HG03095 (cell line): ENCODE results near the gene F12.

Source experiments
- ATAC-seq: cut with Tn5 transposase; IDR thresholded peaks from one replicate; pipeline ENCODE4 v1.9.1; 2021; ENCODE audit warnings: moderate library complexity; ENCODE audit not compliant: unreplicated experiment

The F12 gene

DNA sequence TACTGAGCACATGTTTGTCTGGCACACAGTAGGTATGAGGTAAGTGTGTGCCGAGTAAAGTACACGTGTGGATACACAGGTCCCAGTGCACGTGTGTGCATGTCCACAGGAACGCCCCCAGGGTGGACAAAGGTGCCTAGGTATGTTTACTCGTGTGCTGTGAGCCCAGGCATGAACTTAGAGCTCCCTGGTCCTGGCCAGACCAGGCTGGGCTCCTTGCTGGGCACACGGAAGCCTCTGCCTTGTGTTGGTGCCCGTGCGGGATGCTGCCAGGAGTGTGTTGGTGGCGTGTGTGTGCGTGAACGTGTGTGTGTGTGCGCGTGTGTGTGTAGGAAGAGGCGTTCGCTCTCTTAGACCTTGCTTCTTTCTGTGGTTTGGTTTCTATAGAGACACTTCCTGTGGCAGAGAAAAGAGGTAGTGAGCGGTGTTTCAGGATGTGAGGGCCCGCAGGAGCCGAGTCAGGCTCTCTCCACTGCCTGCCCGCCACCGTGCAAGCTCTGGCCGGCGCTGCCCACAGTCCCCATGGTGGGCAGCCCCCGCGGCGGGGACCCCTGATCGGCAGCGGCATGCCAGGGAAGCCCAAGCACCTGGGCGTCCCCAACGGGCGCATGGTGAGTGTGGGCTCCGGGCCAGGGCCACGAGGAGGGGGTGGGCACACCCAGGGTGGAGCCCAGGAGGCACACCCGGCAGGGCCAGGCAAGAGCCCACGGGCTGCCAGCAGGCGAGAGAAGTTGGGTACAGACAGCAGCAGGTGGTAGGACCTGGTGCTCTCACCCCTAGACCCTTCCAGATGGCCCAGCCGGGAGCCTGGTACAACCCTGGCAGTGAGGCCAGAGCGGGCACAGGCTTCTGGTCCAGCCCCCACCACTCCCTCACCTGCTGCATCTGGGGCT is 51.7 kb downstream of the F12 start, which contains the start of gene RGS14:
RGS14 (plus strand) TSS at position 466 of the 893 bp plus-strand sequence; CDS start at position 567, 101 bp downstream.
- peak; percentile 84 for ATAC-seq

DNA sequence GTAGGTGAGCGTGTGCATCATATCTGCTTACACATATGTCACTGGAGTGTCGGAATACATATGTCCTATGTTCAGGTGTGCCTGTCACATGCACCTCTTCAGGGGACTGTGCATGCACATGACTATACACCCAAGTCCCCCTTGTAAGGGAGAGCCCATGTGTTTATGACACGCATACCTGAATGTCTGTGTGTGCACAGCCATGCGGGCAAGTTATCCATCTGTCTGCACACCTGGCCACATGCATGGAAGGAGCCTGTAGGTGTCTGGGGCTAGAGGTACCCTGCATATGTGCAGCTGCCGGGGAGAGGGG is 52.3 kb downstream of the F12 start:
- ATAC-seq = peak; percentile 3

DNA sequence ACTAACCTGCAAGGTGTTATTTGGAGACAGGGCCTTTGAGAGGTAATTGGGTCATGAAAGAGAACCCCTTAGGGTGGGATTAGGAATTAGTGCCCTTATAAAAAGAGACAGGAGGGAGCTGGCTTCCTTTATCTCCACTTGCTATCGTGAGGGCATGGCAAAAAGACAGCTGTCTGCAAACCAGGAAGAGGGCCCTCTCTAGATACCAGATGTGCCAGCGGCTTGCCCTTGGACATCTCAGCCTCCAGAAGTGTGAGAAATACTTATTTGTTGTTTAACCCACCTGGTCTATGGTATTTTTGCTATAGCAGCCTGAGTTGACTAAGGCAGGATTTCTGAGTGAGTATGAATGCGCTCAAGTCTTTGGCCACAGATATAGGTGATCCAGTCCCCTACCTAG is 52.6 kb downstream of the F12 start:
- ATAC-seq = no peak

DNA sequence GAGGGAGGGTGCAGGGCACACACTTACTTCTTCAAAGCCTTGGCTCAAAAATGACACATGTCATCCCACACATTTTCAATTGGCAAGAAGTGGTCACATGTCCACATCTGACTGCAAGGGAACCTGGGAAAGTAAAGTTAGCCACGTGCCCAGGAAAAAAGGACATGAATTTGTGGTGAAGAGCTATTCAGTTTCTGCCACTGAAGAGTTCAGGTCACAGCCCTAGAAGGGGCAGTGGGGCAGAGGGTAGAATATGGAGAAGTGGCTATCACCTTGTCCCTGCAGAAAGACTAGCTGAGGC is 53.5 kb downstream of the F12 start:
- no peak for ATAC-seq

DNA sequence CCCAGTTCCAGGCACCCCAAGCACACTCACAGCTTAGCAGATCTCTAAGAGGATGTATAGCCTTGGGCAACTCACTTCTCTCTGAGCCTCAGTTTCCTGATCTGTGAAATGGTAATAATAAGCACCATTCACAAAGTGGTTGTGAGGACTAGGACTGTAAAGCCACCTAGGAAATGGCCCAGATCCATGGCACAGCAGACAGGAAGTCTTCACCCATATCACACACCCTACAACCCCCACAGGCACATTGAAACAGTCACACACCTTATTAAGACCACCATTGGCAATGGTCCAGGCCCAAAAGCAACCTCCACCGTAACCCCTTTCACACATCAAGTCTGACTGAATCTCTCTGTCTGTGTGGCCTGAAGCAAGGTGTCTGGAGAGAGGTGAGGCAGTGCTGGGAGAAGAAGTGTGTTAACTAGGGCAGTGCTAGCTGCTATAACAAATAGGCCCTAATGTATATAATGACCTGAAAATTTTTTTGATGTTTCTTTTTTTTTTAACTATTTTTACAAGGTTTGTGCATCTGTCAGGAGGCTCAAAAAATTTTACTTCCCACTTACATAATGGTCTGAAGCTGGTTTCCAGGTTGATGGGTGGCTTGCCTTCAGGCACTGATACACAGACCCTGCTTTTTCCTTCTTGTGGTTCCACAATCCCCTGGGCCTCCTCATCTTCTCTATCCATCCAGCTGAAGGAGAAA is 54.0 kb downstream of the F12 start:
- ATAC-seq = no peak

DNA sequence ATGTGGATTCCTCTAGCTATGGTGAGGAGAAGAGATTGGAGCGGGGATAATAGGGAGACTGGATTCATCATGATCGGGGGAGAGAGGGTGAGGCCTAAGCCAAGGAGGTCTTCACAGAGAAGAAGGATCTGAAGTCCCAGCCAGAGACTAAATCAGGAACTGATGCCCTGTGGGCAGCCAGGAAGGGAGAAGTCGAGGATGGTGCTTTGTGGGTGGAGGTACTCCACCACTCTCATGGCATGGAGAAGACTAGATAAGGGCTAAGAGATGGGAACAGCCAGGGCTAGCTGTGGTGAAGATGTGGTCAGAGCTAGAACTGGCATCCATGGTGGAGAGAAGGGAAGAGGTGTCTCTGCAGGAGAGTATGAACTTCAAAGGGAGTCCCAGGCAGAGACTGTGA is 54.7 kb downstream of the F12 start:
- ATAC-seq = no peak

DNA sequence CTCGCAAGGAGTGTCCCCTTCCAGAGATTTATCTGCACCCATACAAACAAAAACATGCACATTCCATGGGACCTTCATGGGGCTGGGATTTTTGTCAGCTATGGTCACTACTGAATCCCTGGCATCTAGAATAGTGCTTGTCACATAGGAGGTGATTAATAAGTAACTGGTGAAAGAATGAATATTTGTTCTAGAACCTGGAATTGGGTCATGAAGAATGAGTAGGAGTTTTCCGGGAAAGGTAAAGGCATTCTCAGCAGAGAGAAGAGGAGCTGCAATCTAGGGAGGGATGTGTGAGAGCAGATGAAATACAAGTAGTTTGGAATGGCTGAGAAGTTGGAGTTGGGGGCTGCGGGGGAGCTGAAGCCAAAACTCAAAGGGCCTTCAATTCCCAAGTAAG is 55.1 kb downstream of the F12 start:
- ATAC-seq = no peak

DNA sequence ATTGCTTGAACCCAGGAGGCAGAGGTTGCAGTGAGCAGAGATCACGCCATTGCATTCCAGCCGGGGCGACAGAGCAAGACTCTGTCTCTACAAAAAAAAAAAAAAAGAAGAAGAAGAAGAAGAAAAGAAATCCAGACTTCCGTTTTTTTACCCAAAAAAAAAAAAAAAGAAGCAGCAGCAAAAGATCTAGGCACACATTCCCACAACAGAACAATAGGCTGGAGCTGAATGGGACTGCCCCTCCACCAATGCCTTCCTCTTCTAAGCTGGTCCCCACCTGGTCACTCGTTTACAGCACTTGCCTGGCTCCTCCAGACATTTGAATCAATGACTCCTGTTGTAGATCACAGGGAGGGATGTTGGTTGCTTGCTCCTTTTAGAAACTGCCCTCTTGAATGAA is 56.3 kb downstream of the F12 start:
- ATAC-seq = no peak
